ENCODE measurements around the gene ADAMTS5.

GRCh38 chr21:26888931-26889330, 78.0 kb downstream of the ADAMTS5 start:
- TF ChIP-seq CTCF (IDR thresholded peaks at IDR 0.05) = no peak
- no peak for TF ChIP-seq ZFX (IDR thresholded peaks at IDR 0.05; ENCODE audit: borderline replicate concordance)
